Calu3 (cell line): ENCODE data around the gene TRMT44. TPM values are rescaled to one million over a fixed set of nuclear protein-coding genes. Genes with fewer than 3 reads are reported as not detected.

Source experiments
- Bru-seq: library from RNA; stranded (reverse); fragments of 400-500 nt; gene quantifications from one replicate; lab custom pipeline; 2021; lab: Mats Ljungman, UMichigan
- BruChase-seq, 2 experiments: library from RNA; stranded (reverse); fragments of 400-500 nt; gene quantifications; one replicate each; lab custom pipeline; 2021; lab: Mats Ljungman, UMichigan
- BruUV-seq: library from RNA; stranded (reverse); fragments of 400-500 nt; replicated peaks from 2 replicates; lab custom pipeline; 2021; lab: Mats Ljungman, UMichigan
- CTCF ChIA-PET: fragments of 300-600 bp; sonication (Branson Sonifier 250); formaldehyde crosslinking; loops from one replicate; lab custom pipeline; 2022; ENCODE audit warnings: antibody characterized with exemption; lab: Charles Lee
- DNase-seq: peaks from one replicate; pipeline ENCODE4 v3.0.0; 2022
- H3K27ac Mint-ChIP-seq: one replicate; pipeline ENCODE4 v1.8.0; 2022; ENCODE audit warnings: mixed read lengths; ENCODE audit not compliant: unreplicated experiment
- H3K27me3 Mint-ChIP-seq: one replicate; pipeline ENCODE4 v1.8.0; 2022; ENCODE audit warnings: mixed read lengths; ENCODE audit not compliant: unreplicated experiment
- H3K36me3 Mint-ChIP-seq: one replicate; pipeline ENCODE4 v1.8.0; 2022; ENCODE audit warnings: mild to moderate bottlenecking, moderate library complexity, mixed read lengths; ENCODE audit not compliant: insufficient read depth, unreplicated experiment
- H3K4me1 Mint-ChIP-seq: one replicate; pipeline ENCODE4 v1.8.0; 2022; ENCODE audit warnings: mild to moderate bottlenecking, low read depth, mixed read lengths; ENCODE audit not compliant: unreplicated experiment
- H3K4me3 Mint-ChIP-seq: one replicate; pipeline ENCODE4 v1.8.0; 2022; ENCODE audit warnings: mild to moderate bottlenecking, low read depth, moderate library complexity, mixed read lengths; ENCODE audit not compliant: unreplicated experiment
- H3K9me3 Mint-ChIP-seq: one replicate; pipeline ENCODE4 v1.8.0; 2022; ENCODE audit warnings: low read depth, mixed read lengths; ENCODE audit not compliant: unreplicated experiment
- intact Hi-C: fragments of 100-400 bp; cut with micrococcal nuclease; formaldehyde crosslinking; loops from one replicate; pipeline ENCODE4 v1.10.0; 2022; ENCODE audit not compliant: unreplicated experiment
- long read RNA-seq: library from polyadenylated mRNA; stranded (forward); transcript quantifications from one replicate; pipeline ENCODE4 v2.0.0, GENCODE V29; 2022
- total RNA-seq: library from RNA; stranded (reverse); gene quantifications from 2 replicates; pipeline ENCODE4 v1.2.3, GENCODE V29; 2022
- TF ChIP-seq, protein P1 (sequence below): fragments of 200-600 bp; IDR thresholded peaks from one replicate; pipeline ENCODE4 v1.8.0; 2022; ENCODE audit warnings: antibody characterized with exemption; ENCODE audit not compliant: unreplicated experiment

TRMT44 gene
- total RNA-seq: 21.5 and 37.6 TPM in 2 replicates
- percentile 74 among the genes with signal in this experiment for Bru-seq, nascent RNA
- percentile 65 among the genes with signal in this experiment for BruChase-seq, experiment 1, labeled RNA remaining after a 6-hour chase
- percentile 68 among the genes with signal in this experiment for BruChase-seq, experiment 2, labeled RNA remaining after a 2-hour chase
- long read RNA-seq, partial matches to known transcripts: 2 of 9 reads
- long read RNA-seq, other reads (novel, unspliced or antisense): 4 of 9 reads

DNA sequence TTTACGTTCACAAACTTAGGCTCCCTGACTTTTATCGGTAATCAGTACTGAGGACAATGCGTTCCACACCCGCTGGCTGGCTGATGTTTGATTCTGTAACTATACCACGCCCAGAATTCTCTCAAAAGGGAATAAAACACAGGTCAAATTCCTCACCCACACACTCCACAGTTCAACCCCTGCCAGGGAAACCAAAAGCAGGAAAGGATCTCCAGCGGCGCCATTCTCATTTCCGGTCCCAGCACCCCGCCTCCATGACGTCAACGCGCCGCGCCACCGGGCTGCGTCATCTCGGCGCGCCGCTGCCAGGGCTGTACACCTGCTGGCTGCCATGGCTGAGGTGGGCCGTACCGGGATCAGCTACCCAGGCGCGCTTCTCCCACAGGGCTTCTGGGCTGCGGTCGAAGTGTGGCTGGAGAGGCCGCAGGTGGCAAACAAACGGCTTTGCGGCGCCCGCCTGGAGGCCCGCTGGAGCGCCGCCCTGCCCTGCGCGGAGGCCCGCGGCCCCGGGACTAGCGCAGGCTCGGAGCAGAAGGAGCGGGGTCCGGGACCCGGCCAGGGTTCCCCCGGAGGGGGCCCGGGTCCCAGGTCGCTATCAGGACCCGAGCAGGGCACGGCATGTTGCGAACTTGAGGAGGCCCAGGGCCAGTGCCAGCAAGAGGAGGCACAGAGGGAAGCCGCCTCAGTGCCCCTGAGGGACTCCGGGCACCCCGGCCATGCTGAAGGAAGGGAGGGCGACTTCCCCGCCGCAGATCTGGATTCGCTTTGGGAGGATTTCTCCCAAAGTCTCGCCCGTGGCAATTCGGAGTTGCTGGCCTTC, at the start of gene TRMT44, which contains the start of gene ACOX3:
Gene TRMT44 (plus strand): TSS at position 286 of the 820 bp plus-strand sequence. CDS start 46 bp downstream, at position 332.
Gene ACOX3 (minus strand): TSS at position 232 of the 820 bp plus-strand sequence. CDS start 24,202 bp downstream, outside the sequence.
- peaks cover 28% of the 10 kb centered on the region for H3K4me1 Mint-ChIP-seq

DNA sequence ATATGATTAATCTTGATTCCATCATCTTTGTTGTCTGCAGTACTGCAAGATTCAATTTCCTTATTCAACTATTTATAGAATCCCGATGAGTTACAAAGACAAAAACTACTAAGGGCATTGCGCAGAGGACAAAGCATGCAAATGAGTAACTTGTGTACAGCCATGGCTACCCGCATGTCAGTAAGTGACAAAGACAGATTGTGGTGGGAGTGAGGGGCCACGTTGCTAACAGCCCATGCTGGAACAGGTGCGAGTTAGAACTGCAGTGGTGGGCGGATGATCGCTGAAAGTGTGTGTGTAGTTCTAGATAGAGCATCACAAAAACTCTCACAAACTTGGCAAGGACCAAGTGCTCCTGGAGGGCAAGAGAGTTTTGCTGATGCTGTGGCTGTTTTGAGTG, 49.5 kb upstream of the TRMT44 start:
- Mint-ChIP-seq H3K4me1 (no peaks in the 10 kb centered on the region), H3K27me3 (no peaks in the 10 kb centered on the region), H3K36me3 (no peaks in the 10 kb centered on the region), H3K27ac (no peak overlapping the region), H3K9me3 (no peaks in the 10 kb centered on the region), H3K4me3 (no peak overlapping the region)
- TF ChIP-seq, protein P1, sequence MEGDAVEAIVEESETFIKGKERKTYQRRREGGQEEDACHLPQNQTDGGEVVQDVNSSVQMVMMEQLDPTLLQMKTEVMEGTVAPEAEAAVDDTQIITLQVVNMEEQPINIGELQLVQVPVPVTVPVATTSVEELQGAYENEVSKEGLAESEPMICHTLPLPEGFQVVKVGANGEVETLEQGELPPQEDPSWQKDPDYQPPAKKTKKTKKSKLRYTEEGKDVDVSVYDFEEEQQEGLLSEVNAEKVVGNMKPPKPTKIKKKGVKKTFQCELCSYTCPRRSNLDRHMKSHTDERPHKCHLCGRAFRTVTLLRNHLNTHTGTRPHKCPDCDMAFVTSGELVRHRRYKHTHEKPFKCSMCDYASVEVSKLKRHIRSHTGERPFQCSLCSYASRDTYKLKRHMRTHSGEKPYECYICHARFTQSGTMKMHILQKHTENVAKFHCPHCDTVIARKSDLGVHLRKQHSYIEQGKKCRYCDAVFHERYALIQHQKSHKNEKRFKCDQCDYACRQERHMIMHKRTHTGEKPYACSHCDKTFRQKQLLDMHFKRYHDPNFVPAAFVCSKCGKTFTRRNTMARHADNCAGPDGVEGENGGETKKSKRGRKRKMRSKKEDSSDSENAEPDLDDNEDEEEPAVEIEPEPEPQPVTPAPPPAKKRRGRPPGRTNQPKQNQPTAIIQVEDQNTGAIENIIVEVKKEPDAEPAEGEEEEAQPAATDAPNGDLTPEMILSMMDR: no peak
- intact Hi-C loops: no loop called here
- CTCF ChIA-PET: no interaction called here
- BruUV-seq: no TSS peak
- DNase-seq: no peak

More for the DNA sequence above, at the start of gene TRMT44, which contains the start of gene ACOX3:
- TF ChIP-seq, protein P1: no peak
- BruUV-seq: no TSS peak
- CTCF ChIA-PET: interaction anchor here (1.0 kb wide), 1 partner anchor 12 kb away, joined by 4 read pairs; no protein-coding TSS in a partner anchor
- H3K27ac Mint-ChIP-seq: peak within 1 kb of the TSS; percentile 96
- intact Hi-C loops: no loop called here
- DNase-seq: peak; percentile 92
- H3K4me3 Mint-ChIP-seq: peak within 1 kb of the TSS; percentile 82
- peaks cover 24% of the 10 kb centered on the region for H3K36me3 Mint-ChIP-seq
- H3K9me3 Mint-ChIP-seq: no peaks in the 10 kb centered on the region
- no peaks in the 10 kb centered on the region for H3K27me3 Mint-ChIP-seq

DNA sequence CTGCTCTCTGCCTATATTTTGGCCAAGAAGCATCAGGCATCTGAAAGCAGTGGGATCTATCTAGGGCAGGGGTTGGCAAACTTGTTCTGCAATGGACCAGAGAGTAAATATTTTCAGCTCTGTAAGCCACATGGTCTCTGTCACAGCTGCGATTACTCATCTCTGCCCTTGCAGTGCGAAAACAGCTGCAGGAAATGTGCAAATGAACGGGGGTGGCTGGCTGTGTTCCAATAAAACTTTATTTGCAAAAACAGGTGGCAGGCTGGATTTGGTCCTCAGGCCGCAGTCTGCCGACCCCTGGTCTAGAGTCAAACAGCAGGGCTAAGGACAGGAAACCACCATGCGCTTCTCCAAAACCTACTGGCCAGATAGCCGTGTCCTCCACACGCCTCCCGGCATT, 48.6 kb upstream of the TRMT44 start:
- TF ChIP-seq, protein P1: no peak
- H3K36me3 Mint-ChIP-seq: no peaks in the 10 kb centered on the region
- no peak overlapping the region for H3K4me3 Mint-ChIP-seq
- no peak overlapping the region for H3K27ac Mint-ChIP-seq
- no peaks in the 10 kb centered on the region for H3K4me1 Mint-ChIP-seq
- H3K9me3 Mint-ChIP-seq: no peaks in the 10 kb centered on the region
- H3K27me3 Mint-ChIP-seq: no peaks in the 10 kb centered on the region
- DNase-seq: no peak
- intact Hi-C loops: no loop called here
- no TSS peak for BruUV-seq
- CTCF ChIA-PET: no interaction called here

- DNase-seq: no peak
- no peaks in the 10 kb centered on the region for H3K9me3 Mint-ChIP-seq
- intact Hi-C loops: no loop called here
- H3K27me3 Mint-ChIP-seq: no peaks in the 10 kb centered on the region
- CTCF ChIA-PET: no interaction called here
- TF ChIP-seq, protein P1: no peak
- no peak overlapping the region for H3K27ac Mint-ChIP-seq
- H3K4me3 Mint-ChIP-seq: no peak overlapping the region
- no peaks in the 10 kb centered on the region for H3K36me3 Mint-ChIP-seq
- no TSS peak for BruUV-seq
- no peaks in the 10 kb centered on the region for H3K4me1 Mint-ChIP-seq
These were observed 47.9 kb upstream of the TRMT44 start for GRCh38 chr4:8392591-8393190.
